PFSK-1 (cell line): Measurements from ENCODE around the gene GPLD1.

Experiments
- FOXP2 ChIP-seq: optimal IDR thresholded peaks from 2 replicates; pipeline ENCODE3; 2011; ENCODE audit warnings: borderline replicate concordance, control low read depth, inconsistent platforms; ENCODE audit not compliant: insufficient read depth; ENCODE audit errors: extremely low read length, extremely low read depth
- POLR2AphosphoS5 ChIP-seq: IDR thresholded peaks from 2 replicates; pipeline ENCODE4 v1.6.1; 2012; ENCODE audit warnings: low read depth, mild to moderate bottlenecking, control low read depth, low read length, moderate library complexity
- TF ChIP-seq, protein P1 (sequence below), 2 experiments: IDR thresholded peaks; 2 replicates each; pipeline versions ENCODE4 v1.6.1 to v1.8.0; 2011 to 2012; ENCODE audit warnings: low read depth in 2 of 2, low read length in 2 of 2, control low read depth in 1 of 2, inconsistent platforms in 1 of 2, mild to moderate bottlenecking in 1 of 2, moderate library complexity in 1 of 2; ENCODE audit not compliant: insufficient read depth in 1 of 2

DNA sequence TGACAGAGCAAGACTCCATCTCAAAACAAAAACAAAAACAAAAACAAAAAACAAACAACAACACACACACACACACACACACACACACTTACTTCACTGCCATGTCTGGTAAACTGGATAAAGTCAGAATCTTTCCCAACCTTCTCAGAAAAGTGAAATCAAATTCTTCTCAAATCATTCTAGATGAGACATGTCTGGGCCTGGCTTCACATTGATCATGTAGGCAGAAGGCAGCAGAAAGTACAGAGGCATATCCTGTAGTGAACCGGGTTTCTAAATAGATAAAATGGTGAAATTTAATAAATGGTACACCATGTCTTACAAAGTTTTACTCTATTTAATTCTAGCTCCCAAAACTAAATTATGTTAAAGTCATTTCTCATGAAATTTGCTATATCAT, 101.6 kb downstream of the GPLD1 start:
- TF ChIP-seq, protein P1, sequence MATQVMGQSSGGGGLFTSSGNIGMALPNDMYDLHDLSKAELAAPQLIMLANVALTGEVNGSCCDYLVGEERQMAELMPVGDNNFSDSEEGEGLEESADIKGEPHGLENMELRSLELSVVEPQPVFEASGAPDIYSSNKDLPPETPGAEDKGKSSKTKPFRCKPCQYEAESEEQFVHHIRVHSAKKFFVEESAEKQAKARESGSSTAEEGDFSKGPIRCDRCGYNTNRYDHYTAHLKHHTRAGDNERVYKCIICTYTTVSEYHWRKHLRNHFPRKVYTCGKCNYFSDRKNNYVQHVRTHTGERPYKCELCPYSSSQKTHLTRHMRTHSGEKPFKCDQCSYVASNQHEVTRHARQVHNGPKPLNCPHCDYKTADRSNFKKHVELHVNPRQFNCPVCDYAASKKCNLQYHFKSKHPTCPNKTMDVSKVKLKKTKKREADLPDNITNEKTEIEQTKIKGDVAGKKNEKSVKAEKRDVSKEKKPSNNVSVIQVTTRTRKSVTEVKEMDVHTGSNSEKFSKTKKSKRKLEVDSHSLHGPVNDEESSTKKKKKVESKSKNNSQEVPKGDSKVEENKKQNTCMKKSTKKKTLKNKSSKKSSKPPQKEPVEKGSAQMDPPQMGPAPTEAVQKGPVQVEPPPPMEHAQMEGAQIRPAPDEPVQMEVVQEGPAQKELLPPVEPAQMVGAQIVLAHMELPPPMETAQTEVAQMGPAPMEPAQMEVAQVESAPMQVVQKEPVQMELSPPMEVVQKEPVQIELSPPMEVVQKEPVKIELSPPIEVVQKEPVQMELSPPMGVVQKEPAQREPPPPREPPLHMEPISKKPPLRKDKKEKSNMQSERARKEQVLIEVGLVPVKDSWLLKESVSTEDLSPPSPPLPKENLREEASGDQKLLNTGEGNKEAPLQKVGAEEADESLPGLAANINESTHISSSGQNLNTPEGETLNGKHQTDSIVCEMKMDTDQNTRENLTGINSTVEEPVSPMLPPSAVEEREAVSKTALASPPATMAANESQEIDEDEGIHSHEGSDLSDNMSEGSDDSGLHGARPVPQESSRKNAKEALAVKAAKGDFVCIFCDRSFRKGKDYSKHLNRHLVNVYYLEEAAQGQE (IDR thresholded peaks at IDR 0.05; ENCODE audit: insufficient read depth in 1 of 2, low read depth in 2 of 2, low read length in 2 of 2): no peak
- no peak for TF ChIP-seq POLR2AphosphoS5
- TF ChIP-seq FOXP2: no peak
